ENCODE measurements around the gene VPS35. TPM values are rescaled to one million over a fixed set of nuclear protein-coding genes. Genes with fewer than 3 reads are reported as not detected.

Gene VPS35
- total RNA-seq, 4 donors from 2014 or later, result 48.1 to 96.2 (median 56.1) TPM

DNA sequence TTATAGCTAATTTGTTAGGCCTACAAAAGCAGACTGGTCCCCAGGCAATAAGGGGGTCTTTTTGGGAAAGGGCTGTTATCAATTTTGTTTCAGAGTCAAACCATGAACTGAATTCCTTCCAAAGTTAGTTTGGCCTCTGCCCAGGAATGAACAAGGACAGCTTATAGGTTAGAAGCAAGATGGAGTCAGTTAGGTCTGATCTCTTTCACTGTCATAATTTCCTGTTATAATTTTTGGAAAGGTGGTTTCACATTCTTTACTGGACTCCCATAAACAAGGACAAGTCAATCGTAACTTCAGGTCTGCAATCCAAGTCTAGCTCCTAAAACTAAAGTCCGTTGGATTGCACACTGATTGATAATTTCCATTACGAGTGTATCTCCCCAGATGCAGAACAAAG, 37.7 kb downstream of the VPS35 start:
- H3K4me1 ChIP-seq, result no peaks in the 10 kb centered on the region
- TF ChIP-seq, protein P1, sequence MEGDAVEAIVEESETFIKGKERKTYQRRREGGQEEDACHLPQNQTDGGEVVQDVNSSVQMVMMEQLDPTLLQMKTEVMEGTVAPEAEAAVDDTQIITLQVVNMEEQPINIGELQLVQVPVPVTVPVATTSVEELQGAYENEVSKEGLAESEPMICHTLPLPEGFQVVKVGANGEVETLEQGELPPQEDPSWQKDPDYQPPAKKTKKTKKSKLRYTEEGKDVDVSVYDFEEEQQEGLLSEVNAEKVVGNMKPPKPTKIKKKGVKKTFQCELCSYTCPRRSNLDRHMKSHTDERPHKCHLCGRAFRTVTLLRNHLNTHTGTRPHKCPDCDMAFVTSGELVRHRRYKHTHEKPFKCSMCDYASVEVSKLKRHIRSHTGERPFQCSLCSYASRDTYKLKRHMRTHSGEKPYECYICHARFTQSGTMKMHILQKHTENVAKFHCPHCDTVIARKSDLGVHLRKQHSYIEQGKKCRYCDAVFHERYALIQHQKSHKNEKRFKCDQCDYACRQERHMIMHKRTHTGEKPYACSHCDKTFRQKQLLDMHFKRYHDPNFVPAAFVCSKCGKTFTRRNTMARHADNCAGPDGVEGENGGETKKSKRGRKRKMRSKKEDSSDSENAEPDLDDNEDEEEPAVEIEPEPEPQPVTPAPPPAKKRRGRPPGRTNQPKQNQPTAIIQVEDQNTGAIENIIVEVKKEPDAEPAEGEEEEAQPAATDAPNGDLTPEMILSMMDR (IDR thresholded peaks at IDR 0.05), result no peak
- no peak for TF ChIP-seq POLR2A (IDR thresholded peaks at IDR 0.05)
- H3K27me3 ChIP-seq, result no peaks in the 10 kb centered on the region
- H3K9me3 ChIP-seq, result no peaks in the 10 kb centered on the region
- H3K27ac ChIP-seq, result no peak overlapping the region
- no peak for DNase-seq
- H3K36me3 ChIP-seq, result no peaks in the 10 kb centered on the region
- H3K4me3 ChIP-seq, result no peak overlapping the region

DNA sequence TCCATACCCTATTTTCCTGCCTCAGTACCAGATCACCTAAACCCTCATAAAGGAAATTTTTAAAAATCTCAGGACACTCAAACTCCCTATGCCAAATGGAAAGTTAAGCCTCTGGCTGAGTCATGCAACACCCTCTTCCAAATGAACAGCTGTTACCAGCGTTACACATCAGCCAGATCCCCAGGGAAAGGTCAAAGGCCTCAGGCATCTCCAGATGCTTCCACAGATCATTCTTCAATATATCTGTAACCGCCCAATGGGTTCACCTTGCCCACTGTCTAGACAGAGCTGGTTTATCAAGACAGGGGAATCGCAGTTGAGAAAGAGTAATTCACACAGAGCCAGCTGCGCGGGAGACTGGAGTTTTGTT, 38.7 kb downstream of the VPS35 start:
- Histone ChIP-seq H3K9me3 (no peaks in the 10 kb centered on the region), H3K4me1 (no peaks in the 10 kb centered on the region), H3K27me3 (no peaks in the 10 kb centered on the region), H3K4me3 (peak overlapping the region in 1 of 4 donors; percentile 26), H3K27ac (peak overlapping the region; percentile 10 to 68 (median 42)), H3K36me3 (no peaks in the 10 kb centered on the region)
- DNase-seq, result no peak
- TF ChIP-seq, protein P1 (IDR thresholded peaks at IDR 0.05), result no peak
- TF ChIP-seq POLR2A (IDR thresholded peaks at IDR 0.05), result no peak

DNA sequence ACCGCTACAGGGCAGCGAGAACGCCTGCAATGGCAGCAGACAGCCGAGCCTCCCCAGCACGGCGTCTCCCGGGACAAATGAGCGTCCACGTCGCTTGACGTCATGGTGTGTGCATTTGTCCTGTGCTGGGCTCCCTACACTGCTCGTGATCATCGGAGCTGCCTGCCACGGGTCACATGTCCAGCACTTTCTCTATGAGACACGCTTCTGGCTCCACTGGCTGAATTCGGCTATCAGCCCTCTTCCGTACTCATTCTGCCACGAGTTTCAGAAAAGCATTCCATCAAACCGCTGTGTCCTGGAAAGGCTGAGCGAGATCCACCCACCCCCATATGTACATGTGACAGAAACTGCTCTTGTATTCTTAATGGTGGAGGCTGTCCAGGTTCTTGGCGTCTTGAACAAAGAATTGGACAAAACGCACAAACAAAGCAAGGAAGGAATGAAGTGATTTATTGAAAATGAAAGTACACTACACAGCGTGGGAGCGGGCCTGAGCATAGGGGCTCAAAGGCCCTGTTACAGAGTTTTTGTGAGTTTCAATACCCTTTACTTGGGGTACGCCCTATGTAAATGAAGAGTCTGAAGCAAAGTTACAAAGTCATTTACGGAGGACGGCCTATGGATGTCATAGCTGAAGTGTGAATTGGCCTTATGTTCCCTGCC, 39.3 kb downstream of the VPS35 start:
- peak overlapping the region; percentile 10 to 68 (median 42) for H3K27ac ChIP-seq
- H3K27me3 ChIP-seq, result no peaks in the 10 kb centered on the region
- peak in 1 of 3 donors; percentile 66 for DNase-seq
- H3K4me3 ChIP-seq, result peak overlapping the region in 1 of 4 donors; percentile 26
- no peaks in the 10 kb centered on the region for H3K9me3 ChIP-seq
- TF ChIP-seq, protein P1 (IDR thresholded peaks at IDR 0.05), result no peak
- no peak for TF ChIP-seq POLR2A (IDR thresholded peaks at IDR 0.05)
- H3K4me1 ChIP-seq, result no peaks in the 10 kb centered on the region
- no peaks in the 10 kb centered on the region for H3K36me3 ChIP-seq

DNA sequence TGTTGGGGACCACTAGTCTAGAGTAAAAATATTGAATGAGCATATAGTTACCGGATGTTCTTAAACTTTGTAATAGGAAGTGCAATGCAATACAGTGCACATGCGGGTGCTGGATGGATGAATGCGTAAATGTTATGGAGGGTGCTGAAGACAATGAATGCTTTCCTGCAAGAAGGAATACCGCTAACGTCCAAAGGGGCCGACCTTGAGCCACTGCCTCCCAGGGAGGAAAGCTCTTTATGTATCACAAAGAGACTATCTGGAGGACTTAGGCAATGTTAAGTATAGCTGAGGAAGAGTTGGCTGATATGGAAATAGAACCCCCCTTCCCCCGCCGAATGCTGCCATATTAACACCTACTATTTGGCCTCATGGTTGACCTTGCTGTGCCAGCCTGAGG, 40.3 kb downstream of the VPS35 start:
- H3K4me3 ChIP-seq, result no peak overlapping the region
- H3K27ac ChIP-seq, result no peak overlapping the region
- TF ChIP-seq, protein P1 (IDR thresholded peaks at IDR 0.05), result no peak
- no peak for TF ChIP-seq POLR2A (IDR thresholded peaks at IDR 0.05)
- no peaks in the 10 kb centered on the region for H3K36me3 ChIP-seq
- no peak for DNase-seq
- no peaks in the 10 kb centered on the region for H3K9me3 ChIP-seq
- H3K27me3 ChIP-seq, result no peaks in the 10 kb centered on the region
- no peaks in the 10 kb centered on the region for H3K4me1 ChIP-seq

DNA sequence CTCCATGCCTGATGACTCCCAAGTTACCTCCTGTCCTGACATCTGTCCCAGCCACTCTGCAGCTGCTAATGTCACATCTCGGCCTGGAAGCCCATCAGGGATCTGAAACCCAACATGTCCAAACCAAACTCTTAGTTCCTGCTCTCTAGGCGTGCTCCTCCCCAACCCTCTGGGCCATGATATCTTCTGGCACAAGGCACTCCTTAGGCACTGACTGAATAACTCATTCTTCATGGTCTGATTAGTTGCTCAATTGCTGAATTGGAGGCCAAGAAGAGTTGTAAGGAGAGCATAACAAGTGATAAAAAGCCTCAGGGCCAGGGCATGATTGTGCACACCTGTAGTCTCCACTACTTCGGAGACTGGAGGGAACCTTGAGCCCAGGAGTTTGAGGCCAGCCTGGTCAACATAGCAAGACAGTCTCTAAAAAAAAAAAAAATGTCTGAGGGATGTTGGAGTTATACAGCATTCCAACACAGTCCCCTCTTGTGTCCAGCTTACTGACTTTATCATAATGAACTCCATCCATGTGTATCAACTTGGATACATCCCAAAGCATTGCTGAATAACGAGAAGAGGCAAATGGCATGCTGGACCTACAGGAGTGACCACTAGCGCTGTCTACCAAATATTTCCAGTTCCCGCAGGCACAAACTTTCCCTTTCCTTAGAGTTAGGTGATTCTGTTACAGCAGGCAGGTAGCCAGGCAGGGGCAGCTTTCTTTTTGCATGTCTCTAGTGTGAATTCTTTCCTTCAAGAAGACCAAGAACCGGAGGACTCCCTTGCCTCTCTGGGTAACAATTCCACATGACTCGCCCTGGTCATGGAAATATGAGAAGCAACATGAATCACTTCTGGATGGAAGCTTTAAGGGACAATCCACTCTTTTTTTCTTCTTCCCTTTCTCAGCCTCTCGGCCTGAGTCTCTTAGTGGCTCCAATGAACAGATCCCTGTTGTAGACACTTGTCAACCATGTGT, 49.7 kb downstream of the VPS35 start:
- DNase-seq, result no peak
- TF ChIP-seq, protein P1 (IDR thresholded peaks at IDR 0.05), result no peak
- TF ChIP-seq POLR2A (IDR thresholded peaks at IDR 0.05), result no peak

More for the DNA sequence above, 49.7 kb downstream of the VPS35 start:
- Histone ChIP-seq H3K4me1 (no peaks in the 10 kb centered on the region), H3K27me3 (no peaks in the 10 kb centered on the region), H3K9me3 (no peaks in the 10 kb centered on the region), H3K27ac (no peak overlapping the region), H3K36me3 (no peaks in the 10 kb centered on the region), H3K4me3 (no peak overlapping the region)
